GM12878 (cell line): ENCODE results near the gene RBKS.

Source experiments
- CEBPB ChIP-seq, 2 experiments: fragments of 150-350 bp in 1 of 2; IDR thresholded peaks; 2 replicates each; pipeline ENCODE4 v1.6.1; 2012 to 2014; ENCODE audit warnings: low read depth in 2 of 2, low read length in 2 of 2, borderline replicate concordance in 1 of 2, inconsistent platforms in 1 of 2
- CHD4 ChIP-seq: fragments of 200-600 bp; sonication (generic); IDR thresholded peaks from 2 replicates; pipeline ENCODE4 v1.6.1; 2016; ENCODE audit warnings: mild to moderate bottlenecking
- CREB1 ChIP-seq: IDR thresholded peaks from 2 replicates; pipeline ENCODE4 v1.6.1; 2012; ENCODE audit warnings: low read depth, mild to moderate bottlenecking, inconsistent platforms
- ETV6 ChIP-seq, 2 experiments: fragments of 450-650 bp in 1 of 2; IDR thresholded peaks in 1 of 2; conservative IDR thresholded peaks in 1 of 2; 2 replicates each; pipeline ENCODE4 v1.6.1; 2014; ENCODE audit warnings: antibody characterized with exemption in 1 of 2, borderline replicate concordance in 1 of 2, low read depth in 1 of 2, mild to moderate bottlenecking in 1 of 2, moderate library complexity in 1 of 2
- EZH2 ChIP-seq: IDR thresholded peaks from 2 replicates; pipeline ENCODE4 v1.6.1; 2012; ENCODE audit warnings: low read depth, mild to moderate bottlenecking, control low read depth, inconsistent platforms, low read length, borderline replicate concordance; ENCODE audit not compliant: control insufficient read depth
- POLR2A ChIP-seq: IDR thresholded peaks from 2 replicates; pipeline ENCODE4 v1.6.1; 2011; ENCODE audit warnings: low read depth, mild to moderate bottlenecking, low read length
- POLR2AphosphoS2 ChIP-seq: IDR thresholded peaks from 2 replicates; pipeline ENCODE4 v1.6.1; 2011; ENCODE audit warnings: low read depth, mild to moderate bottlenecking, low read length, improper control_type of control experiment, moderate library complexity
- SMAD1 ChIP-seq: fragments of 450-650 bp; IDR thresholded peaks from 2 replicates; pipeline ENCODE4 v1.6.1; 2018; ENCODE audit warnings: mild to moderate bottlenecking, low read depth; ENCODE audit not compliant: partially characterized antibody
- SREBF2 ChIP-seq: IDR thresholded peaks from 2 replicates; pipeline ENCODE4 v1.6.1; 2012; ENCODE audit warnings: mild to moderate bottlenecking, low read length
- SRF ChIP-seq, 2 experiments: IDR thresholded peaks; 2 replicates each; pipeline ENCODE4 v1.6.1; 2011; ENCODE audit warnings: low read depth in 2 of 2, low read length in 2 of 2, mild to moderate bottlenecking in 1 of 2, moderate library complexity in 1 of 2
- ZNF24 ChIP-seq: fragments of 450-650 bp; IDR thresholded peaks from 2 replicates; pipeline ENCODE4 v1.6.1; 2017; ENCODE audit warnings: antibody characterized with exemption, mild to moderate bottlenecking
- TF ChIP-seq, protein P1 (sequence below): IDR thresholded peaks from 2 replicates; pipeline ENCODE4 v1.6.1; 2012; ENCODE audit warnings: low read length, inconsistent platforms
- TF ChIP-seq, protein P2 (sequence below), 3 experiments: IDR thresholded peaks in 2 of 3; conservative IDR thresholded peaks in 1 of 3; 2 replicates each; pipeline ENCODE4 v1.5.1; 2011; ENCODE audit warnings: low read depth in 3 of 3, low read length in 3 of 3, mild to moderate bottlenecking in 3 of 3, control low read depth in 2 of 3, moderate library complexity in 2 of 3, inconsistent platforms in 1 of 3, mixed read lengths in 1 of 3; ENCODE audit not compliant: control insufficient read depth in 2 of 3, insufficient read depth in 1 of 3; ENCODE audit errors: extremely low read depth in 1 of 3

DNA sequence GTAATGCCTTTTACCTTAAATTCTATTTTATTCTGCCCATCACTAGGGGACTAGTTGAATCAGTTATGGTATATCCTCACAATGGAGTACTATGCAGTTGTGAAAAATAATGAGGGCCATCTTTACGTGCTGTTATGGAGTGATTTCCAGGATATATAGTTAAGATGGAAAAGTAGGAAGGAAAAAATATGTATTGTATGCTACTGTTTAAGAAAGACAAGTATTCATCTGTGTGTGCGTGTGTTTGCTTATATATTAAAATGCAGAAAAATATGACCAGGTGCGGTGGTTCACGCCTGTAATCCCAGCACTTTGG, 151.2 kb downstream of the RBKS start:
- TF ChIP-seq POLR2A = no peak
- no peak for TF ChIP-seq CEBPB (IDR thresholded peaks at IDR 0.05; ENCODE audit: borderline replicate concordance in 1 of 2, low read depth in 2 of 2, low read length in 2 of 2)
- TF ChIP-seq, protein P1, sequence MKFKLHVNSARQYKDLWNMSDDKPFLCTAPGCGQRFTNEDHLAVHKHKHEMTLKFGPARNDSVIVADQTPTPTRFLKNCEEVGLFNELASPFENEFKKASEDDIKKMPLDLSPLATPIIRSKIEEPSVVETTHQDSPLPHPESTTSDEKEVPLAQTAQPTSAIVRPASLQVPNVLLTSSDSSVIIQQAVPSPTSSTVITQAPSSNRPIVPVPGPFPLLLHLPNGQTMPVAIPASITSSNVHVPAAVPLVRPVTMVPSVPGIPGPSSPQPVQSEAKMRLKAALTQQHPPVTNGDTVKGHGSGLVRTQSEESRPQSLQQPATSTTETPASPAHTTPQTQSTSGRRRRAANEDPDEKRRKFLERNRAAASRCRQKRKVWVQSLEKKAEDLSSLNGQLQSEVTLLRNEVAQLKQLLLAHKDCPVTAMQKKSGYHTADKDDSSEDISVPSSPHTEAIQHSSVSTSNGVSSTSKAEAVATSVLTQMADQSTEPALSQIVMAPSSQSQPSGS = no peak
- no peak for TF ChIP-seq ETV6 (conservative IDR thresholded peaks at IDR 0.05 in 1 of 2, IDR thresholded peaks at IDR 0.05 in 1 of 2; ENCODE audit: borderline replicate concordance in 1 of 2, low read depth in 1 of 2)
- no peak for TF ChIP-seq EZH2
- TF ChIP-seq, protein P2, sequence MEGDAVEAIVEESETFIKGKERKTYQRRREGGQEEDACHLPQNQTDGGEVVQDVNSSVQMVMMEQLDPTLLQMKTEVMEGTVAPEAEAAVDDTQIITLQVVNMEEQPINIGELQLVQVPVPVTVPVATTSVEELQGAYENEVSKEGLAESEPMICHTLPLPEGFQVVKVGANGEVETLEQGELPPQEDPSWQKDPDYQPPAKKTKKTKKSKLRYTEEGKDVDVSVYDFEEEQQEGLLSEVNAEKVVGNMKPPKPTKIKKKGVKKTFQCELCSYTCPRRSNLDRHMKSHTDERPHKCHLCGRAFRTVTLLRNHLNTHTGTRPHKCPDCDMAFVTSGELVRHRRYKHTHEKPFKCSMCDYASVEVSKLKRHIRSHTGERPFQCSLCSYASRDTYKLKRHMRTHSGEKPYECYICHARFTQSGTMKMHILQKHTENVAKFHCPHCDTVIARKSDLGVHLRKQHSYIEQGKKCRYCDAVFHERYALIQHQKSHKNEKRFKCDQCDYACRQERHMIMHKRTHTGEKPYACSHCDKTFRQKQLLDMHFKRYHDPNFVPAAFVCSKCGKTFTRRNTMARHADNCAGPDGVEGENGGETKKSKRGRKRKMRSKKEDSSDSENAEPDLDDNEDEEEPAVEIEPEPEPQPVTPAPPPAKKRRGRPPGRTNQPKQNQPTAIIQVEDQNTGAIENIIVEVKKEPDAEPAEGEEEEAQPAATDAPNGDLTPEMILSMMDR (IDR thresholded peaks at IDR 0.05 in 2 of 3, conservative IDR thresholded peaks at IDR 0.05 in 1 of 3; ENCODE audit: control insufficient read depth in 2 of 3, extremely low read depth in 1 of 3, insufficient read depth in 1 of 3, low read depth in 3 of 3, low read length in 3 of 3) = no peak
- no peak for TF ChIP-seq CHD4
- TF ChIP-seq CREB1 = no peak
- no peak for TF ChIP-seq POLR2AphosphoS2
- no peak for TF ChIP-seq SRF (IDR thresholded peaks at IDR 0.05; ENCODE audit: low read depth in 2 of 2, low read length in 2 of 2)
- no peak for TF ChIP-seq ZNF24
- no peak for TF ChIP-seq SREBF2
- TF ChIP-seq SMAD1 = no peak
